Nephron progenitor cell (in vitro differentiated cells): ENCODE measurements around the gene KIAA0930.

Experiments
- DNase-seq: peaks from one replicate; pipeline ENCODE4 v3.0.0; 2021
- H3K27ac Mint-ChIP-seq: 2 replicates; pipeline ENCODE4 v1.8.0; 2021; ENCODE audit warnings: mild to moderate bottlenecking, moderate library complexity, mixed read lengths
- H3K27me3 Mint-ChIP-seq: 2 replicates; pipeline ENCODE4 v1.8.0; 2021; ENCODE audit warnings: mild to moderate bottlenecking, low read depth, mixed read lengths; ENCODE audit not compliant: poor library complexity
- H3K36me3 Mint-ChIP-seq: 2 replicates; pipeline ENCODE4 v1.8.0; 2021; ENCODE audit warnings: low read depth, mixed read lengths
- H3K4me1 Mint-ChIP-seq: 2 replicates; pipeline ENCODE4 v1.8.0; 2021; ENCODE audit warnings: mixed read lengths
- H3K4me3 Mint-ChIP-seq: 2 replicates; pipeline ENCODE4 v1.8.0; 2021; ENCODE audit warnings: mild to moderate bottlenecking, moderate library complexity, mixed read lengths
- H3K9me3 Mint-ChIP-seq: 2 replicates; pipeline ENCODE4 v1.8.0; 2021; ENCODE audit warnings: mild to moderate bottlenecking, moderate library complexity, mixed read lengths
- TF ChIP-seq, protein P1 (sequence below): fragments of 200-600 bp; sonication (generic); IDR thresholded peaks from 2 replicates; pipeline ENCODE4 v1.5.0; 2021; ENCODE audit warnings: antibody characterized with exemption

KIAA0930 gene

DNA sequence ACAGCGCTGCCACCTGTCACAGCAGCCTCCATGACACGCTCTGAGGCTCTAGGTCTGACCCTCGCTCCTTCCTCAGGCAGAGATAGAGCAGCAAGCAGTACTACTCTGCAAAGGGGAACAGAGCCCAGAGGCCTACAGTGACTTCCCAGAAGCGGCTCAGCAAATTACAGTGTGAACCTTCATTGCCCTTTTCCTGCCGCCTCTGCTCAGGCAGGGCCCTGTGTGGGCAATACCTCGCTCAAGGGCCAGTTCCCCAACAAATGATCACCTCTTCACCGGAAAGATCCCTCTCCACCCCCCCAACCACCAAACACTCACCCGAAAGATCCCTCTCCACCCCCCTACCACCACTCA is 12.3 kb downstream of the KIAA0930 start:
- Mint-ChIP-seq H3K27ac (no peak overlapping the region), H3K4me3 (no peak overlapping the region), H3K4me1 (peaks cover 56% of the 10 kb centered on the region), H3K27me3 (peaks cover 14% of the 10 kb centered on the region), H3K36me3 (no peaks in the 10 kb centered on the region), H3K9me3 (no peaks in the 10 kb centered on the region)
- TF ChIP-seq, protein P1, sequence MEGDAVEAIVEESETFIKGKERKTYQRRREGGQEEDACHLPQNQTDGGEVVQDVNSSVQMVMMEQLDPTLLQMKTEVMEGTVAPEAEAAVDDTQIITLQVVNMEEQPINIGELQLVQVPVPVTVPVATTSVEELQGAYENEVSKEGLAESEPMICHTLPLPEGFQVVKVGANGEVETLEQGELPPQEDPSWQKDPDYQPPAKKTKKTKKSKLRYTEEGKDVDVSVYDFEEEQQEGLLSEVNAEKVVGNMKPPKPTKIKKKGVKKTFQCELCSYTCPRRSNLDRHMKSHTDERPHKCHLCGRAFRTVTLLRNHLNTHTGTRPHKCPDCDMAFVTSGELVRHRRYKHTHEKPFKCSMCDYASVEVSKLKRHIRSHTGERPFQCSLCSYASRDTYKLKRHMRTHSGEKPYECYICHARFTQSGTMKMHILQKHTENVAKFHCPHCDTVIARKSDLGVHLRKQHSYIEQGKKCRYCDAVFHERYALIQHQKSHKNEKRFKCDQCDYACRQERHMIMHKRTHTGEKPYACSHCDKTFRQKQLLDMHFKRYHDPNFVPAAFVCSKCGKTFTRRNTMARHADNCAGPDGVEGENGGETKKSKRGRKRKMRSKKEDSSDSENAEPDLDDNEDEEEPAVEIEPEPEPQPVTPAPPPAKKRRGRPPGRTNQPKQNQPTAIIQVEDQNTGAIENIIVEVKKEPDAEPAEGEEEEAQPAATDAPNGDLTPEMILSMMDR, result no peak
- DNase-seq, result no peak

DNA sequence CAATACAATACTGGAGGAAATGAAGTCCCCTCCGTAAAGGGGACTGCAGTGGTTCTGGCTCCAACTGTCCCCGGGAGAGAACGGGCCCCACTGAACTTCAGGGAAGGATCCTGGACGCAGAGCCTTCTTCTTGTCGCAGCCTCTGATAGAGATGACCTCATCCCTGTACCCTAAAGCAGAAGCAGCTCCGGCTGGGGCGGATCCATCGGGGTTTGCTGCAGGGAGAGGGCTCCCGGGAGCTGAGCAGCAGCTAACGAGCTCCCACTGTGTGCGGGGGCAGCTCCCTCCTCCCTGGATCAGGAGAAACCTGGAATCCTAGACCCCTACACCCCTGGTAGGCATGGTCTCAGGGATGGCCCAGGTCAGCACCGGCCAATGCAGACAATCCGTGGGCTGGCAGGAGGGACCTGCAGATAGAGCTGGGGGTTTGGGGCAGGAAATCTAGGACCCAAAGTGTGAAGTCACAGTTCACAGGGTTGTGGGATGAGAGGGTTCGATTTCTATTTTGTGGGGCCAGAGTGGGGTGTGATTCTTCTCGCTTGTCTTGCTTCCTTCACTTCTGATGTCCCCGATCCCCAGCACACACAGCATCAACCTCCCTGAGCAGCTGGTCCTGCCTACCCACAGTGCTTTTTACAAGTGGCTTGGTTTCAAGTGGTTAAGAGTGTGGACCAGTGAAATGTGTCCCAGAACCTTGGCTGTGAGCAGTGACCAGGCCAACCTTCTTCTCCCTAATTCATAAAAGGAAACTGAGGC is 12.9 kb downstream of the KIAA0930 start:
- TF ChIP-seq, protein P1, result no peak
- no peak overlapping the region for H3K4me3 Mint-ChIP-seq
- peaks cover 56% of the 10 kb centered on the region for H3K4me1 Mint-ChIP-seq
- no peaks in the 10 kb centered on the region for H3K36me3 Mint-ChIP-seq
- no peaks in the 10 kb centered on the region for H3K9me3 Mint-ChIP-seq
- DNase-seq, result no peak
- peaks cover 14% of the 10 kb centered on the region for H3K27me3 Mint-ChIP-seq
- no peak overlapping the region for H3K27ac Mint-ChIP-seq

DNA sequence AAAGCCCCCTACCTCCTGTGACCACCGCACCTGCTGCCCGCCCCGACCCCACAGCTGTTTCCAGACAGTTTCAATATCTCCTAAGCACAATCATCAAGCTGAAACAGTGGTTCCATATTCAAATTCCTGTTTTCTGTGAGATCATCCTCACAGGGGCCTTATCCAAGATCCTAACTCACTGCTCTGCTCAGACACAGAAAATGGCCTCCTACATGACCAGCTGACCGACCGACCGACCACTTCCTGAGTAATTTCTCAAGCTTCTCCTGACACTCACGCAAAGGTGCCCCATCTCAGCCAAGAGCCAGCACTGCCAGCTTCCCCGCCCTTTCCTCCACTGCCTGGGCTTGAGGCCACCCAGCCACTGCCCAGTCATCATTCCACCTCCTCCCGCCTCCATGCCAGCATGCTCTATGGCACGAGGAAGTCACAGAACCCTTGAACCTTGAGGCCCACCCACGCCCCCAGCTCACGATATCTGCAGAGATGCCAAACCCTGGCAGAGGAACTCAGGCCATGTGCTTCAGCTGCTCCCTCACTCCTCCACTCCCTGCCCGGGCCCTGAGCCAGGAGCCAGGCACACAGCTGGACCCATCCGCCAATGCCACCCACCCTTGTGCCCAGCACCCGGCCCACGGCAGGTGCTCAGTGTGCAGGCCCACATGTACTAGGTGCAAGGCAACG is 14.0 kb downstream of the KIAA0930 start:
- no peaks in the 10 kb centered on the region for H3K9me3 Mint-ChIP-seq
- no peak overlapping the region for H3K27ac Mint-ChIP-seq
- H3K4me3 Mint-ChIP-seq, result no peak overlapping the region
- TF ChIP-seq, protein P1, result no peak
- no peaks in the 10 kb centered on the region for H3K36me3 Mint-ChIP-seq
- H3K27me3 Mint-ChIP-seq, result peaks cover 14% of the 10 kb centered on the region
- no peak for DNase-seq
- peaks cover 56% of the 10 kb centered on the region for H3K4me1 Mint-ChIP-seq

DNA sequence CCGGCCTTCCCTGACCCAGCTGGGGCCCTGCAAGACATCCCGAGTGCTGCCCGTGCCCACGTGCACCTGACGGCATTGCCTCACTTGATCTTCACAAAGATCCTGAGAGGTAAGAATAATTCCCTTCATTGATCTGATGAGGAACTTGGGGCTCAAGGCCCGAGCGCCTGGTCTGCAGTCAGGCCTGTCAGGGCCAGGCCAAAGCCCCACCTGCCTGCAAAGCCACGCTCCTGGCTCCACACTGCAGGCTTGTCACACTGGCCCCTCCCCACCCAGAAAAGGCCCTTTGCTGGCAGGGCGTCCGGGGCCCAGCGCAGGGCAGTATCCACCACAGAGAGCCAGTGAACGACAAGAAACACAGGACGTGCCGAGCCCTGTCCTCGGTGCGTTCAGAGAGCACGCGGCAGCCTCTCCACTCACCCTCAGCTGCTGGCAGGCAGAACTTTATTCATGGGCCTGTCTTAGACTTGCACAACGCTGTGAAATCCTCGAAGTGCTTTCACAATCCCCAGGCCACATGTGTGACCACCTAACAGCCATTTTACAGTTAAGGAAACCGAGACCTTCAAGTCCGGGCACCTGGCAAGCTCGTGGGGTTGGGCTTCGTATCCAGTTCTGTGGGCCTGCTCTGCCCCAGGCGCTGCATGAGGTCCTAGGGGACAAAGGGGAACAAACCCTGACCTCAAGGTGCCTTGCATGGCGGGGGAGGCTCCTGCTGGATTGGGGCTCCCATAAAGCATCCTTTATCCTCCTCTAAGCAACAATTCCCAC is 14.8 kb downstream of the KIAA0930 start:
- Mint-ChIP-seq H3K4me3 (no peak overlapping the region), H3K36me3 (no peaks in the 10 kb centered on the region), H3K4me1 (peaks cover 50% of the 10 kb centered on the region), H3K27ac (no peak overlapping the region), H3K27me3 (peaks cover 14% of the 10 kb centered on the region), H3K9me3 (no peaks in the 10 kb centered on the region)
- no peak for DNase-seq
- TF ChIP-seq, protein P1, result no peak

DNA sequence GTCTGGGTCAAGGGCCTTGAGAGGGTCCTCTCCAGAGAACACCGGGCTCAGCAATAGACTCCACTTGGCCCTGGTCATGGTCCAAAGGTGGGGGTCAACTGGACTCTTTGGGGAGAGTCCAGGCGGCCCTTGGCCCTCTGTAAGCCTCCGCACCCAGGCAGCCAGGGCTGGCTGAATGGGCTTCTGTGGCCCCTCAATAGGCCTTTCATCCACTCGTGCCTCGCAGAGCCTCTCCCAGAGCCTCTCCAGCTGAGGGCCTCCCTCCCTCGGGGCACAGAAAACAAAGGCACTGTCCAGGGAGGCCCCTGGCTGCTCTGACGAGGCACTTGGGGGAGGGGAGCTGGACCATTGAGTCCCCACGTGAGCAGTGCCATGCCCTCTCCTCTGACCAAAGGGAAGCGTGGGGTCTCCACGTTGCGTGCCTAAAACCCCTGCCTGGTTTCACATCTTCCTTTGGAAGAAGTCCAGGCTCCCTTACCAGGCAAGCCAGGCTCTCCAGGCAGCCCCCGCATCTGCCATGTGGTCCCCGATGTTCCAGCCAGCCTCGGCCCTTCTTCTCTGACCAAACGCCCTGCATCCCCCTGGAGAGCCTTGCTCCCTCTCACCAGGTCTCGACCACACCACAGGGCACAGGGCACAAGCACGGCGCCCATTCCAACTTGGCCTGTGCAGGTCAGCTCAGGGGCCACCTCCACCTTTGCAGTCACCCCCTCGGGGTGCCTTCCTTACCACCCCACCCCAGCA is 15.5 kb downstream of the KIAA0930 start:
- TF ChIP-seq, protein P1, result no peak
- no peaks in the 10 kb centered on the region for H3K36me3 Mint-ChIP-seq
- DNase-seq, result no peak
- no peaks in the 10 kb centered on the region for H3K9me3 Mint-ChIP-seq
- H3K4me1 Mint-ChIP-seq, result peaks cover 47% of the 10 kb centered on the region
- H3K4me3 Mint-ChIP-seq, result no peak overlapping the region
- H3K27ac Mint-ChIP-seq, result no peak overlapping the region
- peaks cover 16% of the 10 kb centered on the region for H3K27me3 Mint-ChIP-seq
